ENCODE results near the gene GPR75.

The GPR75 gene

GRCh38 chr2:53859206-53860181, at the start of gene GPR75:
TSS of gene GPR75 (minus strand) at chr2:53859967. CDS start at chr2:53854756, 5,211 bp downstream.
- Histone ChIP-seq H3K36me3 (peaks cover 16% of the 10 kb centered on the region), H3K27ac (no peak within 1 kb of the TSS), H3K27me3 (ENCODE audit: insufficient read depth, low read depth, severe bottlenecking) (no peaks in the 10 kb centered on the region), H3K9me3 (ENCODE audit: severe bottlenecking) (no peaks in the 10 kb centered on the region), H3K4me3 (ENCODE audit: low read depth, low read length) (no peak within 1 kb of the TSS)
- TF ChIP-seq CTCF (IDR thresholded peaks at IDR 0.05; ENCODE audit: low read depth, low read length) = no peak
- no peak for DNase-seq

GRCh38 chr2:53907582-53907981, 47.8 kb upstream of the GPR75 start:
- no peaks in the 10 kb centered on the region for H3K9me3 ChIP-seq (ENCODE audit: severe bottlenecking)
- H3K4me3 ChIP-seq (ENCODE audit: low read depth, low read length) = no peak overlapping the region
- DNase-seq = no peak
- TF ChIP-seq CTCF (IDR thresholded peaks at IDR 0.05; ENCODE audit: low read depth, low read length) = no peak
- no peak overlapping the region for H3K27ac ChIP-seq
- H3K27me3 ChIP-seq (ENCODE audit: insufficient read depth, low read depth, severe bottlenecking) = no peaks in the 10 kb centered on the region
- peaks cover 64% of the 10 kb centered on the region for H3K36me3 ChIP-seq

GRCh38 chr2:53905396-53905795, 45.6 kb upstream of the GPR75 start:
- no peak for DNase-seq
- no peaks in the 10 kb centered on the region for H3K27me3 ChIP-seq (ENCODE audit: insufficient read depth, low read depth, severe bottlenecking)
- no peak for TF ChIP-seq CTCF (IDR thresholded peaks at IDR 0.05; ENCODE audit: low read depth, low read length)
- no peak overlapping the region for H3K27ac ChIP-seq
- H3K36me3 ChIP-seq = peaks cover 85% of the 10 kb centered on the region
- no peaks in the 10 kb centered on the region for H3K9me3 ChIP-seq (ENCODE audit: severe bottlenecking)
- no peak overlapping the region for H3K4me3 ChIP-seq (ENCODE audit: low read depth, low read length)

- no peak for DNase-seq
- peaks cover 93% of the 10 kb centered on the region for H3K36me3 ChIP-seq
These were observed 43.2 kb upstream of the GPR75 start for GRCh38 chr2:53903011-53903410.

GRCh38 chr2:53901192-53901591, 41.4 kb upstream of the GPR75 start:
- peaks cover 90% of the 10 kb centered on the region for H3K36me3 ChIP-seq
- no peak for DNase-seq

More at GRCh38 chr2:53903011-53903410, 43.2 kb upstream of the GPR75 start:
- Histone ChIP-seq H3K4me3 (ENCODE audit: low read depth, low read length) (no peak overlapping the region), H3K27ac (no peak overlapping the region), H3K9me3 (ENCODE audit: severe bottlenecking) (no peaks in the 10 kb centered on the region), H3K27me3 (ENCODE audit: insufficient read depth, low read depth, severe bottlenecking) (no peaks in the 10 kb centered on the region)
- TF ChIP-seq CTCF (IDR thresholded peaks at IDR 0.05; ENCODE audit: low read depth, low read length) = no peak

More at GRCh38 chr2:53901192-53901591, 41.4 kb upstream of the GPR75 start:
- Histone ChIP-seq H3K4me3 (ENCODE audit: low read depth, low read length) (no peak overlapping the region), H3K27ac (no peak overlapping the region), H3K27me3 (ENCODE audit: insufficient read depth, low read depth, severe bottlenecking) (no peaks in the 10 kb centered on the region), H3K9me3 (ENCODE audit: severe bottlenecking) (no peaks in the 10 kb centered on the region)
- TF ChIP-seq CTCF (IDR thresholded peaks at IDR 0.05; ENCODE audit: low read depth, low read length) = no peak
